H7 (cell line): ENCODE results near the gene PLXNB2. TPM values are rescaled to one million over a fixed set of nuclear protein-coding genes. Genes with fewer than 3 reads are reported as not detected.
"Not testable (repeated sequence)": the region's sequence is repeated elsewhere in the genome, so short reads cannot be mapped to it uniquely, and the experiment has no call there.

Experiments used
- DNase-seq: peaks from one replicate; pipeline ENCODE4 v3.0.0; 2012
- H3K27me3 ChIP-seq: 2 replicates; pipeline ENCODE4 v1.6.0; 2011; ENCODE audit warnings: mild to moderate bottlenecking, low read length; ENCODE audit not compliant: control insufficient read depth, insufficient read depth
- H3K36me3 ChIP-seq: replicated peaks from 2 replicates; pipeline ENCODE4 v1.5.1; 2011; ENCODE audit warnings: low read length; ENCODE audit not compliant: control insufficient read depth, insufficient read depth
- H3K4me3 ChIP-seq: 2 replicates; pipeline ENCODE4 v1.5.1; 2011; ENCODE audit warnings: low read depth, mild to moderate bottlenecking, control low read depth, low read length, moderate library complexity; ENCODE audit not compliant: insufficient read depth
- total RNA-seq: library from RNA; depleted of rRNA; stranded (reverse); fragments of >200 nt; shearing (Covaris generic); gene quantifications from 2 replicates; pipeline ENCODE4 v1.2.3, GENCODE V29; 2014

The PLXNB2 gene
- total RNA-seq, 1 experiment from 2014 or later = 33.4 TPM

GRCh38 chr22:50337262-50338041 is 30.0 kb upstream of the PLXNB2 start:
- DNase-seq = no peak
- Histone ChIP-seq H3K27me3 (no peaks in the 10 kb centered on the region), H3K36me3 (no peaks in the 10 kb centered on the region), H3K4me3 (no peak overlapping the region)

GRCh38 chr22:50334433-50334832 is 27.0 kb upstream of the PLXNB2 start:
- H3K27me3 ChIP-seq, H3K36me3 ChIP-seq, H3K4me3 ChIP-seq, DNase-seq: not testable (repeated sequence)

- no peak for DNase-seq
- H3K4me3 ChIP-seq = no peak overlapping the region
These were observed 21.8 kb upstream of the PLXNB2 start for GRCh38 chr22:50329236-50329635.

GRCh38 chr22:50327711-50328019 is 20.2 kb upstream of the PLXNB2 start:
- Histone ChIP-seq H3K27me3 (peaks cover 10% of the 10 kb centered on the region), H3K36me3 (no peaks in the 10 kb centered on the region), H3K4me3 (peak overlapping the region; percentile 74)
- no peak for DNase-seq

More at GRCh38 chr22:50329236-50329635, 21.8 kb upstream of the PLXNB2 start:
- H3K27me3 ChIP-seq = peaks cover 10% of the 10 kb centered on the region
- H3K36me3 ChIP-seq = no peaks in the 10 kb centered on the region

- H3K36me3 ChIP-seq = no peaks in the 10 kb centered on the region
- peak; percentile 98 for DNase-seq
- H3K27me3 ChIP-seq = peaks cover 10% of the 10 kb centered on the region
- peak within 1 kb of the TSS; percentile 74 for H3K4me3 ChIP-seq
These were observed 19.7 kb upstream of the PLXNB2 start, which contains the start of gene DENND6B for GRCh38 chr22:50326956-50327710. Gene DENND6B (minus strand): TSS chr22:50327012. CDS start chr22:50326988, 24 bp downstream.

- H3K36me3 ChIP-seq = no peaks in the 10 kb centered on the region
- DNase-seq = peak; percentile 62
- peaks cover 10% of the 10 kb centered on the region for H3K27me3 ChIP-seq
- peak overlapping the region; percentile 57 for H3K4me3 ChIP-seq
These were observed 18.9 kb upstream of the PLXNB2 start for GRCh38 chr22:50326225-50326955.

- Histone ChIP-seq H3K27me3 (peaks cover 10% of the 10 kb centered on the region), H3K36me3 (no peaks in the 10 kb centered on the region), H3K4me3 (no peak overlapping the region)
- DNase-seq = peak; percentile 26
These were observed 18.2 kb upstream of the PLXNB2 start for GRCh38 chr22:50325444-50326224.

GRCh38 chr22:50323900-50324299 is 16.5 kb upstream of the PLXNB2 start:
- DNase-seq = peak; percentile 11
- H3K36me3 ChIP-seq = no peaks in the 10 kb centered on the region
- H3K27me3 ChIP-seq = peaks cover 10% of the 10 kb centered on the region
- no peak overlapping the region for H3K4me3 ChIP-seq

- H3K36me3 ChIP-seq, H3K27me3 ChIP-seq, DNase-seq, H3K4me3 ChIP-seq: not testable (repeated sequence)
These were observed 15.1 kb upstream of the PLXNB2 start for GRCh38 chr22:50322382-50323104.

GRCh38 chr22:50320671-50321325 is 13.4 kb upstream of the PLXNB2 start:
- H3K36me3 ChIP-seq = no peaks in the 10 kb centered on the region
- DNase-seq = peak; percentile 35
- peaks cover 2% of the 10 kb centered on the region; the same call in 1 of the 2 replicates for H3K27me3 ChIP-seq
- no peak overlapping the region for H3K4me3 ChIP-seq

GRCh38 chr22:50320116-50320515 is 12.7 kb upstream of the PLXNB2 start:
- H3K27me3 ChIP-seq = no peaks in the 10 kb centered on the region; the same call in 1 of the 2 replicates
- no peaks in the 10 kb centered on the region for H3K36me3 ChIP-seq
- H3K4me3 ChIP-seq = no peak overlapping the region
- no peak for DNase-seq

- DNase-seq = peak; percentile 55
- H3K36me3 ChIP-seq = no peaks in the 10 kb centered on the region
- no peaks in the 10 kb centered on the region for H3K27me3 ChIP-seq
- no peak overlapping the region for H3K4me3 ChIP-seq
These were observed 12.1 kb upstream of the PLXNB2 start for GRCh38 chr22:50319503-50319951.
